SH-SY5Y (cell line): ENCODE results near the gene MYL7.

ENCODE experiments used
- GATA2 ChIP-seq: IDR thresholded peaks from 2 replicates; pipeline ENCODE4 v1.6.1; 2011; ENCODE audit warnings: mild to moderate bottlenecking, low read depth, low read length
- GATA3 ChIP-seq: IDR thresholded peaks from 2 replicates; pipeline ENCODE4 v1.6.1; 2011; ENCODE audit warnings: low read depth, mild to moderate bottlenecking, low read length, moderate library complexity

DNA sequence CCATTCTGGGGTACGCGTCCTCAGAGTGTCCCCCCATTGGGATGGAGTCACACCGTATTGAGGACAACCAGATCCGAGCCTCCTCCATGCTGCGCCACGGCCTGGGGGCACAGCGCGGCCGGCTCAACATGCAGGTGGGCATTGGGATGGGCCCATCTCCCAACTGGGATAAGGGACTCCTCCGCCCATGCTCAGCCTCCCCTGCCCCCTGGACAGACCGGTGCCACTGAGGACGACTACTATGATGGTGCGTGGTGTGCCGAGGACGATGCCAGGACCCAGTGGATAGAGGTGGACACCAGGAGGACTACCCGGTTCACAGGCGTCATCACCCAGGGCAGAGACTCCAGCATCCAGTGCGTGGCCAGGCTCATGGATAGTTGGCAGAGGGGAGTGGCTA lies 31.1 kb downstream of the MYL7 start:
- TF ChIP-seq GATA2 (no peak), GATA3 (no peak)
